CD4-positive, alpha-beta memory T cell (primary cell): ENCODE results near the gene CLSTN1. TPM values are rescaled to one million over a fixed set of nuclear protein-coding genes. Genes with fewer than 3 reads are reported as not detected.
A peak's percentile ranks its signal among the peaks of the same experiment; 100 is the strongest.

ENCODE experiments used
- CTCF ChIA-PET: fragments of 350-600 bp; sonication (Branson Sonifier 250); formaldehyde crosslinking; loops from one replicate; lab custom pipeline; 2021; ENCODE audit warnings: inconsistent platforms; ENCODE audit not compliant: partially characterized antibody; lab: Charles Lee
- POLR2A ChIA-PET: fragments of 350-600 bp; sonication (Branson Sonifier 250); formaldehyde crosslinking; loops from one replicate; lab custom pipeline; 2021; ENCODE audit not compliant: partially characterized antibody; lab: Charles Lee
- DNase-seq, 5 donors: peaks; one replicate each; pipeline versions ENCODE4 v3.0.0 to v3.0.0-alpha.2; 2020 to 2022; ENCODE audit warnings: mixed read lengths in 1 of 5
- H3K27ac ChIP-seq: one replicate; pipeline ENCODE4 v1.7.0; 2013; ENCODE audit warnings: low read depth, low read length
- H3K27me3 ChIP-seq: 2 replicates; pipeline ENCODE4 v1.7.0; 2013; ENCODE audit warnings: mild to moderate bottlenecking, low read length, moderate library complexity; ENCODE audit not compliant: insufficient read depth
- H3K36me3 ChIP-seq: 2 replicates; pipeline ENCODE4 v1.7.0; 2013; ENCODE audit warnings: mild to moderate bottlenecking, low read length, moderate library complexity; ENCODE audit not compliant: insufficient read depth
- H3K4me1 ChIP-seq: 2 replicates; pipeline ENCODE4 v1.7.0; 2013; ENCODE audit warnings: mild to moderate bottlenecking, low read length, moderate library complexity; ENCODE audit not compliant: insufficient read depth
- H3K4me3 ChIP-seq, 2 donors: one replicate each; pipeline ENCODE4 v1.7.0; 2013; ENCODE audit warnings: low read length in 2 of 2, mild to moderate bottlenecking in 1 of 2
- H3K9me3 ChIP-seq, 2 donors: one replicate each; pipeline ENCODE4 v1.7.0; 2013; ENCODE audit warnings: low read length in 2 of 2, control low read depth in 1 of 2; ENCODE audit not compliant: control insufficient read depth in 1 of 2
- H3K27ac Mint-ChIP-seq, 7 donors: one replicate each; pipeline ENCODE4 v1.8.0; 2020 to 2021; ENCODE audit warnings: mixed read lengths in 7 of 7, mild to moderate bottlenecking in 6 of 7, inconsistent platforms in 3 of 7, moderate library complexity in 3 of 7
- H3K27me3 Mint-ChIP-seq, 2 donors: one replicate each; pipeline ENCODE4 v1.8.0; 2020 to 2021; ENCODE audit warnings: mixed read lengths in 2 of 2
- H3K36me3 Mint-ChIP-seq, 2 donors: one replicate each; pipeline ENCODE4 v1.8.0; 2020 to 2021; ENCODE audit warnings: mixed read lengths in 2 of 2, inconsistent platforms in 1 of 2, mild to moderate bottlenecking in 1 of 2
- H3K4me1 Mint-ChIP-seq, 4 donors: one replicate each; pipeline ENCODE4 v1.8.0; 2020 to 2021; ENCODE audit warnings: mixed read lengths in 4 of 4, mild to moderate bottlenecking in 1 of 4
- H3K4me3 Mint-ChIP-seq, 8 donors: one replicate each; pipeline ENCODE4 v1.8.0; 2020 to 2021; ENCODE audit warnings: mixed read lengths in 8 of 8, mild to moderate bottlenecking in 7 of 8, moderate library complexity in 6 of 8, inconsistent platforms in 3 of 8
- H3K9me3 Mint-ChIP-seq, 8 donors: one replicate each; pipeline ENCODE4 v1.8.0; 2020 to 2021; ENCODE audit warnings: mixed read lengths in 8 of 8, mild to moderate bottlenecking in 5 of 8, inconsistent platforms in 3 of 8, moderate library complexity in 1 of 8
- intact Hi-C: fragments of 100-400 bp; cut with micrococcal nuclease; formaldehyde crosslinking; loops from one replicate; pipeline ENCODE4 v1.15.1; 2023
- polyA plus RNA-seq, 2 donors: library from polyadenylated mRNA; unstranded; fragments of 300-500 nt; fragmentation: Illumina TruSeq; gene quantifications; one replicate each; pipeline ENCODE4 v1.2.3, GENCODE V29; 2021
- total RNA-seq, 2 experiments: library from RNA; stranded (reverse); gene quantifications; one replicate each; pipeline ENCODE4 v1.2.3, GENCODE V29; 2021

Gene CLSTN1
- total and polyA plus RNA-seq, 4 experiments from 2014 or later, result 6.9 to 109 (median 78.7) TPM

DNA sequence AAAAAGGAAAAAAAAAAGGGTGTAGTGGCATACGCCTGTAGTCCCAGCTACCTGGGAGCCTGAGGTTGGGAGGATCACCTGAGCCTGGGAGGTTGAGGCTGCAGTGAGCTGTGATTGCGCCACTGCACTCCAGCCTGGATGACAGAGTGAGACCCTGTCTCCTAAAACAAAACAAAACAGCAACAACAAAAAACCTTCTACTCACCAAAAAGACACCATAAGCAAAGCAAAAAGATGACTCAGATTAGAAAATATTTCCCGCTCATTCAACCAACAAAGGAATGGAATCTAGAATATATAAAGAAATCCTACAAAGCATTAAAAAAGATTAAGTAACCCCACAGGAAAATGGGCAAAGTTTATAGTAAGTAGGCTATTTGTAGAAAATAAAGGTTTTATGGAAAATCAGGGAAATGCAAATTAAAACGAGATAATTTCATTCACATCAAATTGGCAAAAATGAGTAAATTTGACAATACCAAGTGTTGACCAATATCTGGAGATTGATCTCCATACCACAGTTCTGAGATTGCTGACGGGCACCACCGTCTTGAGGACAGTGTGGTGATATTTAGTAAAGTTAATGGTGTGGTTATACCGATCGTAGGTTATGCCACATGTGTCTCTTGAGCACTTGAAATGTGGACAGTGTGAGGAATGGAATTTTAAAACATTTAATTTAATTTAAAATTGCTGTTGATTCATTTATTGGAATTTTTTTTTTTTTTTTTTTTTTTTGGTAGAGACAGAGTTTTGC is 118.2 kb downstream of the CLSTN1 start:
- peaks cover 8% of the 10 kb centered on the region for H3K36me3 ChIP-seq
- CTCF ChIA-PET, result interaction anchor here (0.7 to 4.0 kb wide), 4 partner anchors 10 to 89 kb away, joined by 3 to 44 read pairs (median 4); no protein-coding TSS in a partner anchor
- H3K27me3 Mint-ChIP-seq, result no peaks in the 10 kb centered on the region
- no peak for DNase-seq
- intact Hi-C loops, result no loop called here
- H3K4me1 Mint-ChIP-seq, result peaks cover 42 to 82% (median 61%) of the 10 kb centered on the region in 4 donors
- peaks cover 62% of the 10 kb centered on the region for H3K4me1 ChIP-seq
- no peak overlapping the region for H3K27ac ChIP-seq
- no peaks in the 10 kb centered on the region for H3K9me3 ChIP-seq
- peaks cover 28 to 39% of the 10 kb centered on the region in 2 donors for H3K36me3 Mint-ChIP-seq
- POLR2A ChIA-PET, result interaction anchor here (0.7 to 9.0 kb wide), 4 partner anchors 9 to 53 kb away, joined by 3 to 85 read pairs (median 14); partner anchors contain the start of gene PIK3CD
- H3K27ac Mint-ChIP-seq, result peak overlapping the region; percentile 20 to 78 (median 66)
- peak overlapping the region in 6 of 8 donors; percentile 30 to 75 (median 50) for H3K4me3 Mint-ChIP-seq
- H3K4me3 ChIP-seq, result no peak overlapping the region
- no peaks in the 10 kb centered on the region for H3K27me3 ChIP-seq
- peaks cover 0 to 2% (median 0%) of the 10 kb centered on the region in 8 donors for H3K9me3 Mint-ChIP-seq

DNA sequence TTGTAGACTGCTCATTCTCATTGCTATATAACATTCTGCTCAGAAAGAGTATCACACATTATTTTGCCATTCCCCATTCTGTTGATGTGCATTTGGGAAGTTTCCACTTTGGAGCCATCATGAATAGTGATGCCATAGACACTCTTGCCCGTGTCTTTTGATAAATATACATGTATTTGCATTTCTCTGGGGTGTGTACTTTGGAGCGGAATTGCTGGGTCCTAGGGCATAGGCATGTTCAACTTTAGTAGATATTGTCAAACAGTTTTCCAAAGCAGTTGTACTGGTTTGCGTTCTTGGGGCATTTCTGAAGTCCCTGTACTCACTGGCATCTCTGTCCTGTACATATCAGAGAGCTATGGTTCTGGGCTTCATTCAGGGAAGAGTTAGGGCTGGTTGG is 120.1 kb downstream of the CLSTN1 start:
- Histone ChIP-seq H3K27me3 (no peaks in the 10 kb centered on the region), H3K4me1 (peaks cover 66% of the 10 kb centered on the region), H3K9me3 (no peaks in the 10 kb centered on the region), H3K4me3 (peak overlapping the region in 1 of 2 donors; percentile 5), H3K36me3 (peaks cover 6% of the 10 kb centered on the region), H3K27ac (peak overlapping the region; percentile 19)
- H3K9me3 Mint-ChIP-seq, result peaks cover 0 to 2% (median 0%) of the 10 kb centered on the region in 8 donors
- intact Hi-C loops, result loop anchor here (5.0 kb wide), 1 partner anchor 51 kb away; the partner anchor contains the start of gene PIK3CD
- H3K4me3 Mint-ChIP-seq, result peak overlapping the region in 7 of 8 donors; percentile 44 to 80 (median 68)
- peaks cover 48 to 91% (median 68%) of the 10 kb centered on the region in 4 donors for H3K4me1 Mint-ChIP-seq
- CTCF ChIA-PET, result interaction anchor here (0.6 to 4.0 kb wide), 10 partner anchors 9 to 165 kb away, joined by 3 to 44 read pairs (median 9); no protein-coding TSS in a partner anchor
- DNase-seq, result no peak
- H3K36me3 Mint-ChIP-seq, result peaks cover 25 to 44% of the 10 kb centered on the region in 2 donors
- H3K27ac Mint-ChIP-seq, result peak overlapping the region; percentile 23 to 94 (median 66)
- POLR2A ChIA-PET, result interaction anchor here (1.2 to 9.0 kb wide), 4 partner anchors 11 to 75 kb away, joined by 3 to 85 read pairs (median 23); partner anchors contain the start of gene PIK3CD
- H3K27me3 Mint-ChIP-seq, result no peaks in the 10 kb centered on the region

DNA sequence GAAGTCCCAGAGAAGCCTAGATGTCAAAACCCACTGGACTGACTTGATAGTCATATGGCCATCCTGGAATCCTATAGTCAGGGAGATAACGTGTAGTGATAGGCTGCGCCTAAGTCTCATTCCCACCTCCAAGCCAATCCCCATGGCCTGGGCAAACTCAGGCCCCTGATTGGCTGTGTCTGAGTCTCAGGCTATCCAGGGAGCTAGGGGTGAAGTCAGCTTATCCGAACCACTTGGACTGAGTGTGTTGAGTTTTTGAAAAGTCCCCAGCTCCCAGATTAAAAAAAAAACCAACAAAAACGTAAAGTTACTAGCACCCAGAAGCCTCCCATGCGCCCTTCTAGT is 120.6 kb downstream of the CLSTN1 start:
- CTCF ChIA-PET, result interaction anchor here (0.7 to 4.0 kb wide), 15 partner anchors 8 to 114 kb away, joined by 3 to 44 read pairs (median 4); no protein-coding TSS in a partner anchor
- no peak for DNase-seq
- POLR2A ChIA-PET, result interaction anchor here (0.7 to 9.0 kb wide), 9 partner anchors 12 to 97 kb away, joined by 3 to 85 read pairs (median 3); partner anchors contain the start of gene PIK3CD
- Mint-ChIP-seq H3K9me3 (peaks cover 0 to 2% (median 0%) of the 10 kb centered on the region in 8 donors), H3K27me3 (no peaks in the 10 kb centered on the region), H3K36me3 (peaks cover 25 to 49% of the 10 kb centered on the region in 2 donors), H3K4me1 (peaks cover 52 to 93% (median 72%) of the 10 kb centered on the region in 4 donors), H3K4me3 (peak overlapping the region in 5 of 8 donors; percentile 32 to 68 (median 38)), H3K27ac (peak overlapping the region; percentile 8 to 85 (median 63))
- Histone ChIP-seq H3K4me1 (peaks cover 70% of the 10 kb centered on the region), H3K27ac (no peak overlapping the region), H3K36me3 (peaks cover 6% of the 10 kb centered on the region), H3K9me3 (no peaks in the 10 kb centered on the region), H3K27me3 (no peaks in the 10 kb centered on the region), H3K4me3 (no peak overlapping the region)
- intact Hi-C loops, result loop anchor here (5.0 kb wide), 1 partner anchor 51 kb away; the partner anchor contains the start of gene PIK3CD

GRCh38 chr1:9701665-9702064 is 122.1 kb downstream of the CLSTN1 start:
- Histone ChIP-seq H3K36me3 (peaks cover 6% of the 10 kb centered on the region), H3K27ac (no peak overlapping the region), H3K27me3 (no peaks in the 10 kb centered on the region), H3K9me3 (no peaks in the 10 kb centered on the region), H3K4me1 (peaks cover 69% of the 10 kb centered on the region), H3K4me3 (no peak overlapping the region)
- Mint-ChIP-seq H3K27me3 (no peaks in the 10 kb centered on the region), H3K4me1 (peaks cover 49 to 80% (median 63%) of the 10 kb centered on the region in 4 donors), H3K9me3 (peaks cover 0 to 2% (median 0%) of the 10 kb centered on the region in 8 donors), H3K36me3 (peaks cover 25 to 50% of the 10 kb centered on the region in 2 donors), H3K4me3 (peak overlapping the region in 1 of 8 donors; percentile 15), H3K27ac (peak overlapping the region in 2 of 7 donors; percentile 47 to 66)
- POLR2A ChIA-PET, result interaction anchor here (0.7 to 9.0 kb wide), 6 partner anchors 11 to 75 kb away, joined by 3 to 85 read pairs (median 4); partner anchors contain the start of gene PIK3CD
- DNase-seq, result no peak
- CTCF ChIA-PET, result interaction anchor here (1.0 to 4.0 kb wide), 8 partner anchors 9 to 115 kb away, joined by 3 to 44 read pairs (median 12); no protein-coding TSS in a partner anchor
- intact Hi-C loops, result loop anchor here (5.0 kb wide), 1 partner anchor 49 kb away; the partner anchor contains the start of gene PIK3CD

- Mint-ChIP-seq H3K36me3 (peaks cover 25 to 47% of the 10 kb centered on the region in 2 donors), H3K27ac (peak overlapping the region in 5 of 7 donors; percentile 46 to 80 (median 71)), H3K27me3 (no peaks in the 10 kb centered on the region), H3K4me1 (peaks cover 41 to 74% (median 57%) of the 10 kb centered on the region in 4 donors), H3K4me3 (no peak overlapping the region), H3K9me3 (peaks cover 0 to 2% (median 0%) of the 10 kb centered on the region in 8 donors)
- Histone ChIP-seq H3K27ac (no peak overlapping the region), H3K27me3 (no peaks in the 10 kb centered on the region), H3K36me3 (peaks cover 6% of the 10 kb centered on the region), H3K4me1 (peaks cover 59% of the 10 kb centered on the region), H3K4me3 (no peak overlapping the region), H3K9me3 (no peaks in the 10 kb centered on the region)
- intact Hi-C loops, result loop anchor here (5.0 kb wide), 1 partner anchor 48 kb away; the partner anchor contains the start of gene PIK3CD
- ChIA-PET POLR2A (interaction anchor here (1.3 to 9.0 kb wide), 4 partner anchors 10 to 71 kb away, joined by 3 to 85 read pairs (median 14); partner anchors contain the start of gene PIK3CD), CTCF (interaction anchor here (0.9 kb wide), 1 partner anchor 27 kb away, joined by 3 read pairs; no protein-coding TSS in a partner anchor)
- DNase-seq, result no peak
These were observed 123.4 kb downstream of the CLSTN1 start for GRCh38 chr1:9700340-9700739.

DNA sequence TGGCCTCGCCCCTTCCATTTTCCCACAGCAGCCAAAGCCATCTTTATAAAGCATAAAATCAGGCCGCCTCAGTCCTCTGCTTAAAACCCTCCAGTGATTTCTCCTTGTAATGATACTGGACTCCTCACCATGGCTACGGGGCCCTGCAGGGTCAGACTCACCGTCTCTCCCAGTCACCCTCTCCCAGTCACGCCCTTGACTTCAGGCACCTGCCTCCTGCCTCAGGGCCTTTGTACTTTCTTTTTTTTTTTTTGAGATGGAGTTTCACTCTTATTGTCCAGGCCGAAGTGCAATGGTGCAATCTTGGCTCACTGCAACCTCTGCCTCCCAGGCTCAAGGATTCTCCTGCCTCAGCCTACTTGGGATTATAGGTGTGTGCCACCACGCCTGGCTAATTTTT is 124.4 kb downstream of the CLSTN1 start:
- H3K27ac ChIP-seq, result no peak overlapping the region
- H3K27me3 Mint-ChIP-seq, result no peaks in the 10 kb centered on the region
- H3K4me3 Mint-ChIP-seq, result peak overlapping the region in 1 of 8 donors; percentile 13
- peaks cover 0 to 2% (median 0%) of the 10 kb centered on the region in 8 donors for H3K9me3 Mint-ChIP-seq
- peaks cover 29 to 49% of the 10 kb centered on the region in 2 donors for H3K36me3 Mint-ChIP-seq
- CTCF ChIA-PET, result interaction anchor here (0.8 to 1.4 kb wide), 4 partner anchors 18 to 72 kb away, joined by 3 to 4 read pairs (median 4); no protein-coding TSS in a partner anchor
- POLR2A ChIA-PET, result interaction anchor here (0.6 to 1.5 kb wide), 3 partner anchors 18 to 70 kb away, joined by 3 to 6 read pairs (median 4); no protein-coding TSS in a partner anchor
- peaks cover 41 to 74% (median 56%) of the 10 kb centered on the region in 4 donors for H3K4me1 Mint-ChIP-seq
- no peak overlapping the region for H3K4me3 ChIP-seq
- H3K36me3 ChIP-seq, result peaks cover 6% of the 10 kb centered on the region
- H3K9me3 ChIP-seq, result no peaks in the 10 kb centered on the region
- intact Hi-C loops, result no loop called here
- H3K27ac Mint-ChIP-seq, result peak overlapping the region in 5 of 7 donors; percentile 49 to 79 (median 65)
- DNase-seq, result no peak
- no peaks in the 10 kb centered on the region for H3K27me3 ChIP-seq
- H3K4me1 ChIP-seq, result peaks cover 49% of the 10 kb centered on the region
